Pancreas (tissue), 10 donors: Measurements from ENCODE around the gene COQ8A. TPM values are rescaled to one million over a fixed set of nuclear protein-coding genes. Genes with fewer than 3 reads are reported as not detected.
A peak's percentile ranks its signal among the peaks of the same experiment; 100 is the strongest.
"Not testable (repeated sequence)": the region's sequence is repeated elsewhere in the genome, so short reads cannot be mapped to it uniquely, and the experiment has no call there.

ENCODE experiments used
- ATAC-seq, 4 donors: fragments of 200-7000 bp; cut with Tn5 transposase; one replicate each; pipeline versions ENCODE4 v1.8.0 to v1.9.1; 2020; ENCODE audit warnings: mild to moderate bottlenecking in 4 of 4, moderate library complexity in 4 of 4
- DNase-seq, 6 donors: peaks; one replicate each; pipeline ENCODE4 v3.0.0-alpha.2; 2020
- FAIRE-seq: peaks from 2 replicates; lab custom pipeline; 2012; peaks lifted over from hg19 to GRCh38; lab: Jason Lieb, UNC
- H3K27ac ChIP-seq, 4 donors: fragments of 200-600 bp; sonication (generic); 1 replicate in 3 of 4; 2 replicates in 1 of 4; pipeline versions ENCODE4 v1.5.0 to v1.8.0; 2020
- H3K27me3 ChIP-seq, 4 donors: fragments of 200-600 bp; one replicate each; pipeline ENCODE4 v1.8.0; 2021
- H3K36me3 ChIP-seq, 3 donors: fragments of 200-600 bp; sonication (generic) in 1 of 3; one replicate each; pipeline versions ENCODE4 v1.5.0 to v1.8.0; 2020 to 2021
- H3K4me1 ChIP-seq, 3 donors: fragments of 200-600 bp; one replicate each; pipeline ENCODE4 v1.8.0; 2021
- H3K4me3 ChIP-seq, 4 donors: fragments of 200-600 bp; sonication (generic) in 2 of 4; one replicate each; pipeline versions ENCODE4 v1.5.0 to v1.8.0; 2020 to 2021
- H3K9me3 ChIP-seq, 4 donors: fragments of 200-600 bp; one replicate each; pipeline ENCODE4 v1.8.0; 2021
- CTCF ChIP-seq, 4 donors: fragments of 200-600 bp; sonication (generic) in 3 of 4; IDR thresholded peaks; one replicate each; pipeline versions ENCODE4 v1.5.0 to v1.8.0; 2021; ENCODE audit warnings: antibody characterized with exemption in 4 of 4
- WGBS, 2 donors: extraction: QIAGEN DNeasy Blood & Tissue Kit; methylation state at CpG; one replicate each; pipeline ENCODE4 v1.1.7; 2013; 5-methylcytosine and 5-hydroxymethylcytosine counted together
- intact Hi-C, 3 donors: fragments of 100-400 bp; cut with DNase I; formaldehyde crosslinking; loops; one replicate each; pipeline versions ENCODE4 v1.11.1 to v1.14.2; 2022
- polyA plus RNA-seq, 2 donors: library from polyadenylated mRNA; stranded (reverse); fragments of 200-250 nt; gene quantifications; one replicate each; pipeline ENCODE4 v1.2.3, GENCODE V29; 2013
- total RNA-seq, 6 donors: library from RNA; stranded (reverse); fragmentation: NEBNext Ultra II Directional in 4 of 6; extraction: Animal tissue kit (Norgen Biotek cat#: 25700) in 4 of 6; gene quantifications; one replicate each; pipeline versions ENCODE4 v1.2.1 to v1.2.4, GENCODE V29; 2021 to 2023
- donor health status: healthy with polysubstance abuse.
- donor health status: DM: no; HTN: no; CAD: no; lungs with moderate emphysema.
- donor health status: DM: no; HTN: no; CAD: no.
- donor health status: control.
- donor health status: control.
- donor health status: Bipolar disorder and iron deficiency.
- donor health status: DM: yes; HTN: yes; CAD: no.
- donor health status: DM: no; HTN: no; CAD: no.
- donor health status: DM: no; HTN: no; CAD: no.
- donor health status: DM: yes; HTN: yes; CAD: no.

COQ8A gene
- total and polyA plus RNA-seq, 8 donors: 61.2 to 169 (median 92.5) TPM

GRCh38 chr1:226919587-226919986 is 20.5 kb upstream of the COQ8A start:
- Histone ChIP-seq H3K27me3 (no peaks in the 10 kb centered on the region), H3K27ac (peak overlapping the region in 3 of 4 donors; percentile 51 to 69 (median 65)), H3K9me3 (no peaks in the 10 kb centered on the region), H3K4me3 (no peak overlapping the region), H3K4me1 (peaks cover 0 to 22% (median 15%) of the 10 kb centered on the region in 3 donors), H3K36me3 (no peaks in the 10 kb centered on the region)
- 60 to 71% methylated on average over 5 of the region's 5 CpGs for WGBS, 2 donors
- DNase-seq (no peak), FAIRE-seq (no peak), ATAC-seq (peak in 2 of 4 donors; percentile 12 to 21)
- intact Hi-C loops: loop anchor here in 1 of 3 donors (10.0 kb wide), 1 partner anchor 515 kb away; no protein-coding TSS in a partner anchor
- TF ChIP-seq CTCF (IDR thresholded peaks at IDR 0.05): no peak

GRCh38 chr1:226919995-226920394 is 20.1 kb upstream of the COQ8A start:
- Histone ChIP-seq H3K9me3 (no peaks in the 10 kb centered on the region), H3K27ac (peak overlapping the region; percentile 13 to 69 (median 58)), H3K4me1 (peaks cover 0 to 22% (median 15%) of the 10 kb centered on the region in 3 donors), H3K27me3 (no peaks in the 10 kb centered on the region), H3K36me3 (no peaks in the 10 kb centered on the region), H3K4me3 (no peak overlapping the region)
- DNase-seq (no peak), ATAC-seq (peak; percentile 26 to 50 (median 35)), FAIRE-seq (no peak)
- intact Hi-C loops: loop anchor here in 1 of 3 donors (10.0 kb wide), 1 partner anchor 515 kb away; no protein-coding TSS in a partner anchor
- no peak for TF ChIP-seq CTCF (IDR thresholded peaks at IDR 0.05)
- 47 to 58% methylated on average over 1 of the region's 1 CpG for WGBS, 2 donors

GRCh38 chr1:226920446-226920894 is 19.6 kb upstream of the COQ8A start:
- ATAC-seq (peak; percentile 92 to 97 (median 95)), DNase-seq (peak in 5 of 6 donors; percentile 82 to 93 (median 87)), FAIRE-seq (no peak)
- Histone ChIP-seq H3K27me3 (no peaks in the 10 kb centered on the region), H3K4me3 (no peak overlapping the region), H3K36me3 (no peaks in the 10 kb centered on the region), H3K27ac (peak overlapping the region; percentile 48 to 69 (median 58)), H3K9me3 (no peaks in the 10 kb centered on the region), H3K4me1 (peaks cover 0 to 22% (median 15%) of the 10 kb centered on the region in 3 donors)
- no peak for TF ChIP-seq CTCF (IDR thresholded peaks at IDR 0.05)
- intact Hi-C loops: no loop called here
- WGBS, 2 donors: 42 to 47% methylated on average over 2 of the region's 2 CpGs

- Histone ChIP-seq H3K27me3 (no peaks in the 10 kb centered on the region), H3K27ac (peak overlapping the region in 1 of 4 donors; percentile 65), H3K4me3 (no peak overlapping the region), H3K36me3 (no peaks in the 10 kb centered on the region), H3K9me3 (no peaks in the 10 kb centered on the region), H3K4me1 (peaks cover 0 to 22% (median 15%) of the 10 kb centered on the region in 3 donors)
- FAIRE-seq: no peak
- DNase-seq: no peak
- intact Hi-C loops: no loop called here
- TF ChIP-seq CTCF (IDR thresholded peaks at IDR 0.05): no peak
- no peak for ATAC-seq
- whole genome bisulfite sequencing, 2 donors: 79 to 81% methylated on average over 5 of the region's 5 CpGs
Observed at GRCh38 chr1:226921504-226921903, 18.6 kb upstream of the COQ8A start.

- WGBS, 2 donors: 94% methylated on average over 4 to 5 of the region's 5 CpGs
- not testable (repeated sequence) for FAIRE-seq, ATAC-seq
Observed at GRCh38 chr1:226929260-226930111, 10.6 kb upstream of the COQ8A start.

More at GRCh38 chr1:226929260-226930111, 10.6 kb upstream of the COQ8A start:
- intact Hi-C loops, H3K9me3 ChIP-seq, H3K36me3 ChIP-seq, H3K4me1 ChIP-seq, DNase-seq, H3K27me3 ChIP-seq, H3K4me3 ChIP-seq, H3K27ac ChIP-seq: not testable (repeated sequence)
